AG10803 (cell line): ENCODE measurements around the gene AIDA.

ENCODE experiments used
- DNase-seq: peaks from one replicate; pipeline ENCODE4 v3.0.0; 2010; ENCODE audit warnings: low read depth
- H3K4me3 ChIP-seq: 2 replicates; pipeline ENCODE4 v1.5.1; 2011; ENCODE audit warnings: mild to moderate bottlenecking, low read length, control low read depth
- CTCF ChIP-seq: conservative IDR thresholded peaks from 2 replicates; pipeline ENCODE4 v1.5.1; 2011; ENCODE audit warnings: mild to moderate bottlenecking, low read length, control low read depth, inconsistent platforms

Gene AIDA

GRCh38 chr1:222663431-222663934, 48.8 kb downstream of the AIDA start:
- TF ChIP-seq CTCF = no peak
- H3K4me3 ChIP-seq = no peak overlapping the region
- DNase-seq = no peak

GRCh38 chr1:222657899-222658298, 54.4 kb downstream of the AIDA start:
- no peak for DNase-seq
- no peak overlapping the region for H3K4me3 ChIP-seq
- no peak for TF ChIP-seq CTCF

GRCh38 chr1:222656391-222657155, 55.7 kb downstream of the AIDA start:
- no peak for TF ChIP-seq CTCF
- H3K4me3 ChIP-seq = no peak overlapping the region
- DNase-seq = no peak

GRCh38 chr1:222654849-222655248, 57.4 kb downstream of the AIDA start:
- no peak for TF ChIP-seq CTCF
- H3K4me3 ChIP-seq = no peak overlapping the region
- peak; percentile 38 for DNase-seq

- DNase-seq = no peak
- H3K4me3 ChIP-seq = no peak overlapping the region
- no peak for TF ChIP-seq CTCF
Observed at GRCh38 chr1:222653178-222653827, 59.0 kb downstream of the AIDA start.

- no peak for TF ChIP-seq CTCF
- no peak overlapping the region for H3K4me3 ChIP-seq
- no peak for DNase-seq
Observed at GRCh38 chr1:222652676-222653075, 59.6 kb downstream of the AIDA start.

GRCh38 chr1:222644636-222644980, 67.7 kb downstream of the AIDA start:
- peak overlapping the region; percentile 90 for H3K4me3 ChIP-seq
- peak; percentile 9 for DNase-seq
- TF ChIP-seq CTCF = no peak
